GM12891 (cell line): ENCODE data around the gene RNF41.

Experiments
- PAX5 ChIP-seq: IDR thresholded peaks from 2 replicates; pipeline ENCODE4 v1.6.1; 2011; ENCODE audit warnings: low read length, moderate library complexity, mild to moderate bottlenecking; ENCODE audit not compliant: insufficient read depth, severe bottlenecking
- POLR2A ChIP-seq: IDR thresholded peaks from 2 replicates; pipeline ENCODE4 v1.6.1; 2011; ENCODE audit warnings: low read depth, low read length, control low read depth
- POLR2AphosphoS5 ChIP-seq: IDR thresholded peaks from 2 replicates; pipeline ENCODE4 v1.6.1; 2011; ENCODE audit warnings: low read depth, low read length, control low read depth
- POU2F2 ChIP-seq: IDR thresholded peaks from 2 replicates; pipeline ENCODE4 v1.6.1; 2011; ENCODE audit warnings: low read depth, mild to moderate bottlenecking, control low read depth, low read length, moderate library complexity
- SPI1 ChIP-seq: IDR thresholded peaks from 2 replicates; pipeline ENCODE4 v1.6.1; 2011; ENCODE audit warnings: low read depth, low read length, control low read depth
- TAF1 ChIP-seq: IDR thresholded peaks from 2 replicates; pipeline ENCODE4 v1.6.1; 2011; ENCODE audit warnings: low read depth, low read length, control low read depth

- TF ChIP-seq TAF1: no peak
- no peak for TF ChIP-seq POLR2AphosphoS5
- TF ChIP-seq POLR2A: no peak
- no peak for TF ChIP-seq SPI1
- TF ChIP-seq POU2F2: no peak
- TF ChIP-seq PAX5: no peak
Observed at GRCh38 chr12:56253091-56253490, 31.4 kb upstream of the RNF41 start.
